Kidney epithelial cell (primary cell): Measurements from ENCODE around the gene GSK3A. TPM values are rescaled to one million over a fixed set of nuclear protein-coding genes. Genes with fewer than 3 reads are reported as not detected.

Source experiments
- DNase-seq: peaks from one replicate; pipeline ENCODE4 v3.0.0-alpha.2; 2010; ENCODE audit warnings: low read depth
- H3K27me3 ChIP-seq: 2 replicates; pipeline ENCODE4 v1.6.0; 2011; ENCODE audit warnings: low read length; ENCODE audit not compliant: control insufficient read depth, insufficient read depth
- H3K36me3 ChIP-seq: 2 replicates; pipeline ENCODE4 v1.5.1; 2011; ENCODE audit warnings: low read length; ENCODE audit not compliant: control insufficient read depth, insufficient read depth
- H3K4me3 ChIP-seq: 2 replicates; pipeline ENCODE4 v1.5.1; 2011; ENCODE audit warnings: low read depth, mild to moderate bottlenecking, control low read depth, low read length
- CTCF ChIP-seq: IDR thresholded peaks from 2 replicates; pipeline ENCODE4 v1.5.1; 2011; ENCODE audit warnings: mild to moderate bottlenecking, moderate library complexity, low read length, control low read depth, inconsistent platforms; ENCODE audit not compliant: insufficient read depth, poor library complexity, severe bottlenecking
- total RNA-seq: library from RNA; depleted of rRNA; stranded (reverse); fragments of >200 nt; gene quantifications from 2 replicates; pipeline ENCODE4 v1.2.3, GENCODE V29; 2015

The GSK3A gene
- total RNA-seq, 1 donor from 2014 or later, result 27.3 TPM

- H3K27me3 ChIP-seq, result no peaks in the 10 kb centered on the region
- no peak for DNase-seq
- no peak overlapping the region for H3K4me3 ChIP-seq
- TF ChIP-seq CTCF, result no peak
- H3K36me3 ChIP-seq, result peaks cover 1% of the 10 kb centered on the region
These were observed 33.1 kb upstream of the GSK3A start for GRCh38 chr19:42275517-42275916.

- Histone ChIP-seq H3K27me3 (no peaks in the 10 kb centered on the region), H3K36me3 (peaks cover 1% of the 10 kb centered on the region), H3K4me3 (no peak overlapping the region)
- TF ChIP-seq CTCF, result no peak
- DNase-seq, result no peak
These were observed 32.7 kb upstream of the GSK3A start for GRCh38 chr19:42275103-42275502.

- Histone ChIP-seq H3K27me3 (no peaks in the 10 kb centered on the region), H3K4me3 (no peak overlapping the region), H3K36me3 (peaks cover 1% of the 10 kb centered on the region)
- no peak for DNase-seq
- TF ChIP-seq CTCF, result no peak
These were observed 31.8 kb upstream of the GSK3A start for GRCh38 chr19:42274065-42274682.

GRCh38 chr19:42273407-42274064, 31.1 kb upstream of the GSK3A start:
- DNase-seq, result no peak
- Histone ChIP-seq H3K27me3 (no peaks in the 10 kb centered on the region), H3K36me3 (peaks cover 1% of the 10 kb centered on the region), H3K4me3 (no peak overlapping the region)
- no peak for TF ChIP-seq CTCF

- no peak for DNase-seq
- no peak for TF ChIP-seq CTCF
- H3K36me3 ChIP-seq, result peaks cover 1% of the 10 kb centered on the region
- no peak overlapping the region for H3K4me3 ChIP-seq
- no peaks in the 10 kb centered on the region for H3K27me3 ChIP-seq
These were observed 30.6 kb upstream of the GSK3A start for GRCh38 chr19:42272989-42273406.

- Histone ChIP-seq H3K4me3 (no peak overlapping the region), H3K27me3 (no peaks in the 10 kb centered on the region), H3K36me3 (peaks cover 1% of the 10 kb centered on the region)
- DNase-seq, result no peak
- TF ChIP-seq CTCF, result no peak
These were observed 30.1 kb upstream of the GSK3A start for GRCh38 chr19:42272535-42272897.
